Glutamatergic neuron (in vitro differentiated cells): Measurements from ENCODE around the gene LRRC25. TPM values are rescaled to one million over a fixed set of nuclear protein-coding genes. Genes with fewer than 3 reads are reported as not detected.

ENCODE experiments used
- DNase-seq: peaks from one replicate; pipeline ENCODE4 v3.0.0; 2022
- H3K27ac Mint-ChIP-seq: one replicate; pipeline ENCODE4 v1.8.0; 2020; ENCODE audit warnings: mild to moderate bottlenecking, mixed read lengths, inconsistent platforms; ENCODE audit not compliant: unreplicated experiment
- H3K27me3 Mint-ChIP-seq: one replicate; pipeline ENCODE4 v1.8.0; 2020; ENCODE audit warnings: mild to moderate bottlenecking, moderate library complexity, mixed read lengths, inconsistent platforms; ENCODE audit not compliant: unreplicated experiment
- H3K36me3 Mint-ChIP-seq: one replicate; pipeline ENCODE4 v1.8.0; 2020; ENCODE audit warnings: mild to moderate bottlenecking, mixed read lengths, inconsistent platforms; ENCODE audit not compliant: unreplicated experiment
- H3K4me1 Mint-ChIP-seq: one replicate; pipeline ENCODE4 v1.8.0; 2020; ENCODE audit warnings: mild to moderate bottlenecking, low read depth, mixed read lengths, inconsistent platforms; ENCODE audit not compliant: unreplicated experiment
- H3K4me3 Mint-ChIP-seq: one replicate; pipeline ENCODE4 v1.8.0; 2020; ENCODE audit warnings: mild to moderate bottlenecking, mixed read lengths, inconsistent platforms; ENCODE audit not compliant: unreplicated experiment
- H3K9me3 Mint-ChIP-seq: one replicate; pipeline ENCODE4 v1.8.0; 2020; ENCODE audit warnings: mild to moderate bottlenecking, moderate library complexity, mixed read lengths, inconsistent platforms; ENCODE audit not compliant: unreplicated experiment
- total RNA-seq: library from RNA; stranded (reverse); fragmentation: NEBNext Ultra II Directional; extraction: Animal tissue kit (Norgen Biotek cat#: 25700); gene quantifications from one replicate; pipeline ENCODE4 v1.2.1, GENCODE V29; 2021; ENCODE audit not compliant: unreplicated experiment
- TF ChIP-seq, protein P1 (sequence below): fragments of 200-600 bp; sonication (generic); IDR thresholded peaks from one replicate; pipeline ENCODE4 v1.5.0; 2021; ENCODE audit not compliant: partially characterized antibody, unreplicated experiment

LRRC25 gene
- total RNA-seq, 1 donor from 2014 or later: not detected

DNA sequence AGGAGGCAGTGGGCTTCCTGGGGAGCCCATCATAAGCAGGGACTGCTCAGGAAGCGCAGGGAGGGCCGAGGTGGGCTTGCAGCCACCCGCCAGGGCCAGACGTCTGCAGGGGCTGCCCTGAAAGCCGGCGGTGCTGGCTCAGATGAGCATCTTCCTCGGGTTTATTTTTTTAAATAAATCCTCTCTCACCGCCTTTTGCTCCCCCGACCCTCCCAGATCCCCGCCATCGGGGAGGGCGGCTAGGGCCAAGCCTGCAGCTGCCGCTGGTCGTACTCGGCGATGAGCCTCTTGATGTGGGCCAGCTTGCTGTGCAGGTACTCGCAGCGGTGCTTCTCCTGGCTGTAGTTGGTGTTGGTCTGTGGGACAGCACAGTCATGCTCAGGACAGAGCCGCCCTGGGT, 47.1 kb upstream of the LRRC25 start:
- peaks cover 5% of the 10 kb centered on the region for H3K36me3 Mint-ChIP-seq
- peaks cover 8% of the 10 kb centered on the region for H3K9me3 Mint-ChIP-seq
- TF ChIP-seq, protein P1, sequence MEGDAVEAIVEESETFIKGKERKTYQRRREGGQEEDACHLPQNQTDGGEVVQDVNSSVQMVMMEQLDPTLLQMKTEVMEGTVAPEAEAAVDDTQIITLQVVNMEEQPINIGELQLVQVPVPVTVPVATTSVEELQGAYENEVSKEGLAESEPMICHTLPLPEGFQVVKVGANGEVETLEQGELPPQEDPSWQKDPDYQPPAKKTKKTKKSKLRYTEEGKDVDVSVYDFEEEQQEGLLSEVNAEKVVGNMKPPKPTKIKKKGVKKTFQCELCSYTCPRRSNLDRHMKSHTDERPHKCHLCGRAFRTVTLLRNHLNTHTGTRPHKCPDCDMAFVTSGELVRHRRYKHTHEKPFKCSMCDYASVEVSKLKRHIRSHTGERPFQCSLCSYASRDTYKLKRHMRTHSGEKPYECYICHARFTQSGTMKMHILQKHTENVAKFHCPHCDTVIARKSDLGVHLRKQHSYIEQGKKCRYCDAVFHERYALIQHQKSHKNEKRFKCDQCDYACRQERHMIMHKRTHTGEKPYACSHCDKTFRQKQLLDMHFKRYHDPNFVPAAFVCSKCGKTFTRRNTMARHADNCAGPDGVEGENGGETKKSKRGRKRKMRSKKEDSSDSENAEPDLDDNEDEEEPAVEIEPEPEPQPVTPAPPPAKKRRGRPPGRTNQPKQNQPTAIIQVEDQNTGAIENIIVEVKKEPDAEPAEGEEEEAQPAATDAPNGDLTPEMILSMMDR: no peak
- peaks cover 30% of the 10 kb centered on the region for H3K4me1 Mint-ChIP-seq
- DNase-seq: peak; percentile 34
- peaks cover 12% of the 10 kb centered on the region for H3K27me3 Mint-ChIP-seq
- H3K4me3 Mint-ChIP-seq: no peak overlapping the region
- no peak overlapping the region for H3K27ac Mint-ChIP-seq

- Mint-ChIP-seq H3K9me3 (peaks cover 5% of the 10 kb centered on the region), H3K4me1 (peaks cover 28% of the 10 kb centered on the region), H3K27me3 (peaks cover 10% of the 10 kb centered on the region), H3K4me3 (no peak overlapping the region), H3K36me3 (peaks cover 5% of the 10 kb centered on the region), H3K27ac (no peak overlapping the region)
- DNase-seq: no peak
- TF ChIP-seq, protein P1: no peak
These were observed 46.4 kb upstream of the LRRC25 start for GRCh38 chr19:18443831-18444230.

GRCh38 chr19:18443406-18443805, 46.0 kb upstream of the LRRC25 start:
- Mint-ChIP-seq H3K36me3 (peaks cover 5% of the 10 kb centered on the region), H3K9me3 (peaks cover 5% of the 10 kb centered on the region), H3K4me3 (no peak overlapping the region), H3K27ac (peak overlapping the region; percentile 33), H3K4me1 (peaks cover 27% of the 10 kb centered on the region), H3K27me3 (peaks cover 10% of the 10 kb centered on the region)
- no peak for DNase-seq
- TF ChIP-seq, protein P1: no peak

- DNase-seq: peak; percentile 17
- no peak overlapping the region for H3K27ac Mint-ChIP-seq
- H3K27me3 Mint-ChIP-seq: peaks cover 10% of the 10 kb centered on the region
- TF ChIP-seq, protein P1: no peak
- peaks cover 24% of the 10 kb centered on the region for H3K4me1 Mint-ChIP-seq
- peaks cover 5% of the 10 kb centered on the region for H3K36me3 Mint-ChIP-seq
- peak overlapping the region; percentile 65 for H3K4me3 Mint-ChIP-seq
- peaks cover 5% of the 10 kb centered on the region for H3K9me3 Mint-ChIP-seq
These were observed 45.5 kb upstream of the LRRC25 start for GRCh38 chr19:18442941-18443340.

DNA sequence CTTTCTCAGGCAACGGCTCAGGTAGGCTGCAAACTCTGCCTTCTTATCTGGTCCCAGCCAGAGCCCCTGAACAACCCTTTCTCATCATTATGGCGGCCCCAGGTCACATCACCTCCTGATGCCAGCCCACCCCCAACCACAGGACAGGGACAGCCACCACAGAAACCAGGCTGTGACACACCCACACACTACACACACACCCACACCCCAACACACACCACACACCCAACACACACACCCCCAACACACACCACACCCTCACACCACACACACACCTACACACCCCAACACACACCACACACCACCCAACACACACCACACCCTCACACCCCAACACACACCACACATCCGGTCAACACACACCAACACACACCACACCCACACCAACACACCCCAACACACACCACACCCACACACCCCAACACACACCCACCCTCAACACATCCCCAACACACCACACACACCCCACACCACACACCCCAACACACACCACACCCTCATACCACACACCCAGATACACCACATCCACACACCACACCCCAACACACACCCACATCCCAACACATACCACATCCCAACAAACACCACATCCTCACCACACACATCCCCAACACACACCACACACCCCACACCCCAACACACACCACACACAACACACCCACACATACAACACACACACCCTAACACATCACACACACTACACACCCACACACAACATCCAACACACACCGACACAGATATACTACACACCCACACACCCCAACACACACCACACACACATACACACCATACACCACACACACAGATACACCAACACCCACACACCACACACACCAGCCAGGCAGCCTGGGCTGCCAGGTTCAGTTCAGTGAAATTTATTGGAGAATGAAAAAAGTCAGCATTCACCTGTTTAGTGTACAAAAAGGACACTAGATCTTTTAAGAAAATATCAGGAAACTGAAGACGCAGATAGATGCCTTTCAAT, 44.7 kb upstream of the LRRC25 start:
- Mint-ChIP-seq H3K9me3 (peaks cover 5% of the 10 kb centered on the region), H3K4me3 (peak overlapping the region; percentile 65), H3K27ac (peak overlapping the region; percentile 67), H3K4me1 (peaks cover 20% of the 10 kb centered on the region), H3K36me3 (peaks cover 5% of the 10 kb centered on the region), H3K27me3 (peaks cover 10% of the 10 kb centered on the region)
- no peak for DNase-seq
- TF ChIP-seq, protein P1: no peak
